K562 (cell line): ENCODE results near the gene TM4SF18. TPM values are rescaled to one million over a fixed set of nuclear protein-coding genes. Genes with fewer than 3 reads are reported as not detected.

Source experiments
- ATAC-seq: fragments of 200-7000 bp; cut with Tn5 transposase; 3 replicates; pipeline ENCODE4 v1.9.1; 2020; ENCODE audit warnings: moderate library complexity
- BruUV-seq: library from RNA; stranded (reverse); fragments of 400-500 nt; replicated peaks from 2 replicates; lab custom pipeline; 2021; lab: Mats Ljungman, UMichigan
- CTCF ChIA-PET: fragments of 300-600 bp; formaldehyde crosslinking; extraction: SDS; loops from one replicate; lab custom pipeline; 2021; ENCODE audit warnings: low intra/inter-chr PET ratio; lab: Yijun Ruan, JAX
- POLR2A ChIA-PET: fragments of 300-600, 350-650 bp; sonication (Branson Sonifier 250); formaldehyde crosslinking; extraction: SDS; loops from one replicate; lab custom pipeline; 2021; ENCODE audit warnings: antibody characterized with exemption, inconsistent platforms; lab: Yijun Ruan, JAX
- DNase-seq, 4 experiments: peaks; one replicate each; pipeline versions ENCODE4 v3.0.0 to v3.0.0-alpha.2; 2011 to 2018; ENCODE audit warnings: low spot score in 3 of 4, mixed read lengths in 3 of 4; ENCODE audit errors: extremely low read depth in 1 of 4
- FAIRE-seq: peaks from 2 replicates; lab custom pipeline; 2011; peaks lifted over from hg19 to GRCh38; lab: Jason Lieb, UNC
- H2AFZ ChIP-seq: 2 replicates; pipeline ENCODE4 v1.6.0; 2011; ENCODE audit warnings: low read depth, low read length, control low read depth, inconsistent platforms
- H3K27ac ChIP-seq: fragments of 200-600 bp; 3 replicates; pipeline ENCODE4 v1.8.0; 2011; ENCODE audit warnings: low read depth, mild to moderate bottlenecking, control low read depth, inconsistent platforms, low read length, moderate library complexity, mixed read lengths; ENCODE audit errors: extremely low read depth
- H3K27me3 ChIP-seq, 2 experiments: fragments of 300-600 bp in 1 of 2; 2 replicates in 1 of 2; 3 replicates in 1 of 2; pipeline versions ENCODE4 v1.6.0 to v1.8.0; 2011; ENCODE audit warnings: inconsistent platforms in 2 of 2, low read length in 2 of 2, mild to moderate bottlenecking in 1 of 2, mixed read lengths in 1 of 2, moderate library complexity in 1 of 2; ENCODE audit not compliant: control insufficient read depth in 2 of 2, insufficient read depth in 2 of 2
- H3K36me3 ChIP-seq: fragments of 300-600 bp; 3 replicates; pipeline ENCODE4 v1.8.0; 2011; ENCODE audit warnings: mild to moderate bottlenecking, low read length, inconsistent platforms; ENCODE audit not compliant: control insufficient read depth, insufficient read depth
- H3K4me1 ChIP-seq, 2 experiments: fragments of 200-600 bp in 1 of 2; replicated peaks in 1 of 2; 2 replicates in 1 of 2; 3 replicates in 1 of 2; pipeline versions ENCODE4 v1.5.1 to v1.8.0; 2011; ENCODE audit warnings: inconsistent platforms in 2 of 2, low read length in 2 of 2, mild to moderate bottlenecking in 1 of 2, mixed read lengths in 1 of 2, moderate library complexity in 1 of 2; ENCODE audit not compliant: control insufficient read depth in 2 of 2, insufficient read depth in 2 of 2
- H3K4me2 ChIP-seq: 2 replicates; pipeline ENCODE4 v1.6.1; 2011; ENCODE audit warnings: low read length, control low read depth, inconsistent platforms, mixed read lengths; ENCODE audit not compliant: insufficient read depth
- H3K4me3 ChIP-seq: fragments of 200-600 bp; sonication (generic), shearing (Covaris generic); 2 replicates; pipeline ENCODE4 v1.5.1; 2016; ENCODE audit warnings: control low read depth, inconsistent platforms
- H3K79me2 ChIP-seq: fragments of 200-600 bp; 3 replicates; pipeline ENCODE4 v1.8.0; 2011; ENCODE audit warnings: low read length, inconsistent platforms; ENCODE audit not compliant: control insufficient read depth, insufficient read depth
- H3K9ac ChIP-seq, 2 experiments: 2 replicates each; pipeline versions ENCODE4 v1.6.0 to v1.6.1; 2011; ENCODE audit warnings: low read depth in 2 of 2, low read length in 2 of 2, control low read depth in 1 of 2, inconsistent platforms in 1 of 2, mild to moderate bottlenecking in 1 of 2, mixed read lengths in 1 of 2; ENCODE audit not compliant: insufficient read depth in 1 of 2
- H3K9me1 ChIP-seq: one replicate; pipeline ENCODE4 v1.6.0; 2011; ENCODE audit warnings: inconsistent platforms, mild to moderate bottlenecking, low read length, moderate library complexity; ENCODE audit not compliant: control insufficient read depth, insufficient read depth
- H3K9me3 ChIP-seq: replicated peaks from 2 replicates; pipeline ENCODE4 v1.5.1; 2011; ENCODE audit warnings: low read depth, low read length, inconsistent platforms; ENCODE audit not compliant: control insufficient read depth, insufficient read depth
- H4K20me1 ChIP-seq: replicated peaks from 2 replicates; pipeline ENCODE4 v1.6.1; 2011; ENCODE audit warnings: low read length, inconsistent platforms, mixed read lengths; ENCODE audit not compliant: control insufficient read depth, insufficient read depth
- ETS2 ChIP-seq: IDR thresholded peaks from 2 replicates; pipeline ENCODE4 v1.6.1; 2016; ENCODE audit warnings: borderline replicate concordance, missing genetic modification characterization, mild to moderate bottlenecking, moderate library complexity, missing compliant biosample characterization; ENCODE audit not compliant: poor library complexity, severe bottlenecking
- HDAC2 ChIP-seq: fragments of 450-650 bp; IDR thresholded peaks from 2 replicates; pipeline ENCODE4 v1.6.1; 2016; ENCODE audit warnings: mild to moderate bottlenecking
- NEUROD1 ChIP-seq: fragments of 150-350 bp; IDR thresholded peaks from 2 replicates; pipeline ENCODE4 v1.6.1; 2014; ENCODE audit warnings: borderline replicate concordance, low read length, low read depth; ENCODE audit not compliant: partially characterized antibody
- TFE3 ChIP-seq: fragments of 450-650 bp; formaldehyde crosslinking; IDR thresholded peaks from 2 replicates; pipeline ENCODE4 v1.4.0; 2020; ENCODE audit warnings: mild to moderate bottlenecking, mixed read lengths
- TGIF2 ChIP-seq: sonication (generic); formaldehyde crosslinking; IDR thresholded peaks from 2 replicates; pipeline ENCODE4 v1.8.1; 2022; ENCODE audit warnings: mild to moderate bottlenecking, missing genetic modification reagents, moderate library complexity
- ZFP36 ChIP-seq: fragments of 150-350 bp; IDR thresholded peaks from 2 replicates; pipeline ENCODE4 v1.6.1; 2018; ENCODE audit warnings: low read length, low read depth; ENCODE audit not compliant: partially characterized antibody
- ZNF512 ChIP-seq: IDR thresholded peaks from 2 replicates; pipeline ENCODE4 v1.6.1; 2016; ENCODE audit warnings: missing genetic modification characterization, missing compliant biosample characterization
- WGBS: fragments of 100-300 bp; shearing (Covaris generic); methylation state at CpG from one replicate; pipeline ENCODE4 v1.1.6; 2016; ENCODE audit warnings: low coverage, mixed read lengths; ENCODE audit not compliant: insufficient coverage; ENCODE audit errors: missing lambda C conversion rate; 5-methylcytosine and 5-hydroxymethylcytosine counted together
- in situ Hi-C: fragments of 300-500 bp; cut with MboI; formaldehyde crosslinking; loops from 4 replicates; pipeline ENCODE4 v1.15.0; 2018; ENCODE audit warnings: inconsistent platforms, mixed read lengths
- intact Hi-C: fragments of 100-400 bp; cut with micrococcal nuclease; formaldehyde crosslinking; loops from 2 replicates; pipeline ENCODE4 v1.14.2; 2022
- polyA plus RNA-seq, 8 experiments: library from polyadenylated mRNA; depleted of rRNA in 4 of 8; stranded (reverse) in 5 of 8; unstranded in 3 of 8; fragments of >200 nt; fragmentation: Nextera tagmentation in 2 of 8; fragmentation: Illumina TruSeq in 1 of 8; extraction: Ambion mirVana in 2 of 8; extraction: Trizol in 1 of 8; gene quantifications; 2 replicates each; pipeline versions ENCODE4 v1.2.1 to v1.2.3, GENCODE V29; 2011 to 2014; ENCODE audit warnings: inconsistent platforms in 1 of 8, missing spikeins in 1 of 8
- total RNA-seq, 7 experiments: library from RNA; depleted of rRNA in 6 of 7; stranded (reverse); fragments of >200 nt in 6 of 7; fragmentation: Illumina TruSeq in 2 of 7; extraction: Trizol in 2 of 7; gene quantifications; 2 replicates each; pipeline versions ENCODE4 v1.2.1 to v1.2.3, GENCODE V29; 2011 to 2021; ENCODE audit warnings: low replicate concordance in 1 of 7

Gene TM4SF18
- total and polyA plus RNA-seq, 9 of the 15 experiments (the other 6 are each of a cell fraction or from before 2014, with no cell fraction given): not detected

GRCh38 chr3:149378478-149379309, 45.3 kb upstream of the TM4SF18 start:
- no peak overlapping the region for H3K4me2 ChIP-seq
- H3K9me1 ChIP-seq: no peaks in the 10 kb centered on the region
- no TSS peak for BruUV-seq
- ATAC-seq: no peak
- no peaks in the 10 kb centered on the region for H3K36me3 ChIP-seq
- in situ Hi-C loops (no loop called here), intact Hi-C loops (no loop called here)
- no peak overlapping the region for H3K9ac ChIP-seq
- H3K27ac ChIP-seq: no peak overlapping the region
- H4K20me1 ChIP-seq: no peaks in the 10 kb centered on the region; the same call in 1 of the 2 replicates
- no peak overlapping the region for H2AFZ ChIP-seq
- TF ChIP-seq ETS2 (tag) (no peak), NEUROD1 (no peak), HDAC2 (no peak), TGIF2 (no peak), ZNF512 (tag) (0 out of 2 replicates have a peak, but pooled peaks have one; percentile 14), ZFP36 (no peak), TFE3 (CRISPR knock-in tag) (no peak)
- POLR2A ChIA-PET: interaction anchor here (0.6 kb wide), 1 partner anchor 414 kb away, joined by 3 read pairs; no protein-coding TSS in a partner anchor
- CTCF ChIA-PET: no interaction called here
- H3K4me3 ChIP-seq: no peak overlapping the region
- no peak for FAIRE-seq
- DNase-seq: no peak
- WGBS: 5% methylated on average over 9 of the region's 9 CpGs
- no peaks in the 10 kb centered on the region for H3K4me1 ChIP-seq
- H3K9me3 ChIP-seq: no peaks in the 10 kb centered on the region
- peaks cover 0 to 6% of the 10 kb centered on the region in 2 experiments; a peak in 3 of 5 replicates for H3K27me3 ChIP-seq
- no peaks in the 10 kb centered on the region for H3K79me2 ChIP-seq
